ENCODE measurements around the gene SAG.

The SAG gene

GRCh38 chr2:233379034-233379433 is 71.4 kb downstream of the SAG start:
- ChIA-PET CTCF (no interaction called here), POLR2A (no interaction called here)
- DNase-seq (ENCODE audit: extremely low spot score): no peak
- no peak for TF ChIP-seq ZNF384 (IDR thresholded peaks at IDR 0.05)
- TF ChIP-seq ARNT (IDR thresholded peaks at IDR 0.05): no peak
- no peak for TF ChIP-seq FOXA1 (IDR thresholded peaks at IDR 0.05)
- TF ChIP-seq FOXK2 (IDR thresholded peaks at IDR 0.05): no peak
- no peak for TF ChIP-seq ELF4 (IDR thresholded peaks at IDR 0.05)
- TF ChIP-seq SUZ12 (IDR thresholded peaks at IDR 0.05): no peak
- TF ChIP-seq HDGF (IDR thresholded peaks at IDR 0.05; ENCODE audit: borderline replicate concordance): no peak
- no peak for TF ChIP-seq BHLHE40 (IDR thresholded peaks at IDR 0.05; ENCODE audit: borderline replicate concordance)
- no peak for TF ChIP-seq NFRKB (IDR thresholded peaks at IDR 0.05)
- no peak for TF ChIP-seq SP1 (IDR thresholded peaks at IDR 0.05)
- TF ChIP-seq LEF1 (IDR thresholded peaks at IDR 0.05; ENCODE audit: borderline replicate concordance): no peak
- no peak for TF ChIP-seq PKNOX1 (IDR thresholded peaks at IDR 0.05)
- TF ChIP-seq L3MBTL2 (conservative IDR thresholded peaks at IDR 0.05): no peak

- no peak for DNase-seq (ENCODE audit: extremely low spot score)
- ChIA-PET POLR2A (no interaction called here), CTCF (no interaction called here)
- TF ChIP-seq FOXM1 (IDR thresholded peaks at IDR 0.05; ENCODE audit: borderline replicate concordance) (no peak), PKNOX1 (IDR thresholded peaks at IDR 0.05) (no peak)
Observed at GRCh38 chr2:233379441-233379840, 71.8 kb downstream of the SAG start.

- ChIA-PET POLR2A (no interaction called here), CTCF (no interaction called here)
- DNase-seq (ENCODE audit: extremely low spot score): no peak
- TF ChIP-seq FOXK2 (IDR thresholded peaks at IDR 0.05): no peak
- TF ChIP-seq PKNOX1 (IDR thresholded peaks at IDR 0.05): no peak
- TF ChIP-seq BHLHE40 (IDR thresholded peaks at IDR 0.05; ENCODE audit: borderline replicate concordance): no peak
- TF ChIP-seq CTBP1 (IDR thresholded peaks at IDR 0.05; ENCODE audit: borderline replicate concordance): no peak
- TF ChIP-seq TARDBP (IDR thresholded peaks at IDR 0.05): no peak
- no peak for TF ChIP-seq FOXA1 (IDR thresholded peaks at IDR 0.05)
- no peak for TF ChIP-seq ELF4 (IDR thresholded peaks at IDR 0.05)
- no peak for TF ChIP-seq SP1 (IDR thresholded peaks at IDR 0.05)
- no peak for TF ChIP-seq SUZ12 (IDR thresholded peaks at IDR 0.05)
- TF ChIP-seq ZNF384 (IDR thresholded peaks at IDR 0.05): no peak
- no peak for TF ChIP-seq NFRKB (IDR thresholded peaks at IDR 0.05)
- TF ChIP-seq LEF1 (IDR thresholded peaks at IDR 0.05; ENCODE audit: borderline replicate concordance): no peak
- no peak for TF ChIP-seq FOXM1 (IDR thresholded peaks at IDR 0.05; ENCODE audit: borderline replicate concordance)
- no peak for TF ChIP-seq HDGF (IDR thresholded peaks at IDR 0.05; ENCODE audit: borderline replicate concordance)
- no peak for TF ChIP-seq ARNT (IDR thresholded peaks at IDR 0.05)
- no peak for TF ChIP-seq L3MBTL2 (conservative IDR thresholded peaks at IDR 0.05)
Observed at GRCh38 chr2:233380132-233380895, 72.7 kb downstream of the SAG start.

GRCh38 chr2:233380995-233381637 is 73.5 kb downstream of the SAG start:
- DNase-seq (ENCODE audit: extremely low spot score): no peak
- ChIA-PET POLR2A (no interaction called here), CTCF (no interaction called here)
- TF ChIP-seq SP1 (IDR thresholded peaks at IDR 0.05) (no peak), FOXM1 (IDR thresholded peaks at IDR 0.05; ENCODE audit: borderline replicate concordance) (no peak), FOXA1 (IDR thresholded peaks at IDR 0.05) (no peak), L3MBTL2 (conservative IDR thresholded peaks at IDR 0.05) (no peak), BHLHE40 (IDR thresholded peaks at IDR 0.05; ENCODE audit: borderline replicate concordance) (no peak), TARDBP (IDR thresholded peaks at IDR 0.05) (no peak), ARNT (IDR thresholded peaks at IDR 0.05) (no peak), CTBP1 (IDR thresholded peaks at IDR 0.05; ENCODE audit: borderline replicate concordance) (no peak), HDGF (IDR thresholded peaks at IDR 0.05; ENCODE audit: borderline replicate concordance) (no peak)

GRCh38 chr2:233381638-233381995 is 74.0 kb downstream of the SAG start:
- TF ChIP-seq HDGF (IDR thresholded peaks at IDR 0.05; ENCODE audit: borderline replicate concordance): no peak
- no peak for TF ChIP-seq TARDBP (IDR thresholded peaks at IDR 0.05)
- no peak for TF ChIP-seq NFRKB (IDR thresholded peaks at IDR 0.05)
- TF ChIP-seq FOXM1 (IDR thresholded peaks at IDR 0.05; ENCODE audit: borderline replicate concordance): no peak
- no peak for TF ChIP-seq ARNT (IDR thresholded peaks at IDR 0.05)
- TF ChIP-seq LEF1 (IDR thresholded peaks at IDR 0.05; ENCODE audit: borderline replicate concordance): no peak
- TF ChIP-seq BHLHE40 (IDR thresholded peaks at IDR 0.05; ENCODE audit: borderline replicate concordance): no peak
- TF ChIP-seq SUZ12 (IDR thresholded peaks at IDR 0.05): no peak
- TF ChIP-seq PKNOX1 (IDR thresholded peaks at IDR 0.05): no peak
- no peak for TF ChIP-seq ELF4 (IDR thresholded peaks at IDR 0.05)
- no peak for TF ChIP-seq ZNF384 (IDR thresholded peaks at IDR 0.05)
- no peak for TF ChIP-seq L3MBTL2 (conservative IDR thresholded peaks at IDR 0.05)
- TF ChIP-seq FOXK2 (IDR thresholded peaks at IDR 0.05): no peak
- no peak for TF ChIP-seq CTBP1 (IDR thresholded peaks at IDR 0.05; ENCODE audit: borderline replicate concordance)
- no peak for TF ChIP-seq SP1 (IDR thresholded peaks at IDR 0.05)
- no peak for DNase-seq (ENCODE audit: extremely low spot score)
- ChIA-PET POLR2A (no interaction called here), CTCF (no interaction called here)
